GM23338 (cell line): ENCODE data around the gene SLC12A6.

Source experiments
- CREB1 ChIP-seq: fragments of 250-450 bp; sonication (Bioruptor Pico); IDR thresholded peaks from 2 replicates; pipeline ENCODE4 v1.5.0; 2020; ENCODE audit warnings: low read depth, mild to moderate bottlenecking, moderate library complexity
- CTCF ChIP-seq, 2 experiments: fragments of 200-600 bp in 1 of 2; sonication (generic) in 1 of 2; conservative IDR thresholded peaks; 2 replicates each; pipeline versions ENCODE4 v1.5.1 to v1.6.1; 2016 to 2017; ENCODE audit warnings: antibody characterized with exemption in 2 of 2, low read depth in 2 of 2, mild to moderate bottlenecking in 2 of 2, moderate library complexity in 1 of 2
- ETS1 ChIP-seq: IDR thresholded peaks from 2 replicates; pipeline ENCODE4 v1.6.1; 2016; ENCODE audit warnings: antibody characterized with exemption
- EZH2 ChIP-seq: fragments of 200-600 bp; sonication (generic); IDR thresholded peaks from one replicate; pipeline ENCODE4 v1.8.0; 2017; ENCODE audit warnings: antibody characterized with exemption, mild to moderate bottlenecking, low read depth; ENCODE audit not compliant: unreplicated experiment
- EZH2phosphoT487 ChIP-seq: fragments of 200-600 bp; sonication (generic); IDR thresholded peaks from one replicate; pipeline ENCODE4 v1.8.1; 2018; ENCODE audit warnings: antibody characterized with exemption; ENCODE audit not compliant: unreplicated experiment
- JUNB ChIP-seq: IDR thresholded peaks from one replicate; pipeline ENCODE4 v1.6.1; 2016; ENCODE audit warnings: antibody characterized with exemption; ENCODE audit not compliant: unreplicated experiment
- NANOG ChIP-seq: IDR thresholded peaks from 2 replicates; pipeline ENCODE4 v1.6.1; 2016; ENCODE audit warnings: antibody characterized with exemption, borderline replicate concordance
- POLR2AphosphoS5 ChIP-seq: IDR thresholded peaks from 2 replicates; pipeline ENCODE4 v1.6.1; 2016; ENCODE audit warnings: antibody characterized with exemption, low read depth
- STAT1 ChIP-seq: IDR thresholded peaks from one replicate; pipeline ENCODE4 v1.6.1; 2016; ENCODE audit warnings: antibody characterized with exemption; ENCODE audit not compliant: unreplicated experiment
- ZNF114 ChIP-seq: fragments of 250-450 bp; sonication (Bioruptor Pico); IDR thresholded peaks from 2 replicates; pipeline ENCODE4 v1.5.0; 2020; ENCODE audit warnings: mild to moderate bottlenecking, moderate library complexity
- ZNF331 ChIP-seq: fragments of 250-450 bp; sonication (Bioruptor Pico); IDR thresholded peaks from 2 replicates; pipeline ENCODE4 v1.5.0; 2020; ENCODE audit warnings: low read depth, mild to moderate bottlenecking, moderate library complexity
- TF ChIP-seq, protein P1 (sequence below): IDR thresholded peaks from one replicate; pipeline ENCODE4 v1.6.1; 2018; ENCODE audit warnings: antibody characterized with exemption; ENCODE audit not compliant: unreplicated experiment

- TF ChIP-seq CTCF (conservative IDR thresholded peaks at IDR 0.05; ENCODE audit: low read depth in 2 of 2) (no peak), POLR2AphosphoS5 (no peak), EZH2 (no peak), EZH2phosphoT487 (no peak), CREB1 (CRISPR knock-in tag) (no peak), ZNF331 (CRISPR knock-in tag) (no peak), ETS1 (no peak), JUNB (no peak), NANOG (no peak), STAT1 (no peak), ZNF114 (CRISPR knock-in tag) (no peak)
- TF ChIP-seq, protein P1, sequence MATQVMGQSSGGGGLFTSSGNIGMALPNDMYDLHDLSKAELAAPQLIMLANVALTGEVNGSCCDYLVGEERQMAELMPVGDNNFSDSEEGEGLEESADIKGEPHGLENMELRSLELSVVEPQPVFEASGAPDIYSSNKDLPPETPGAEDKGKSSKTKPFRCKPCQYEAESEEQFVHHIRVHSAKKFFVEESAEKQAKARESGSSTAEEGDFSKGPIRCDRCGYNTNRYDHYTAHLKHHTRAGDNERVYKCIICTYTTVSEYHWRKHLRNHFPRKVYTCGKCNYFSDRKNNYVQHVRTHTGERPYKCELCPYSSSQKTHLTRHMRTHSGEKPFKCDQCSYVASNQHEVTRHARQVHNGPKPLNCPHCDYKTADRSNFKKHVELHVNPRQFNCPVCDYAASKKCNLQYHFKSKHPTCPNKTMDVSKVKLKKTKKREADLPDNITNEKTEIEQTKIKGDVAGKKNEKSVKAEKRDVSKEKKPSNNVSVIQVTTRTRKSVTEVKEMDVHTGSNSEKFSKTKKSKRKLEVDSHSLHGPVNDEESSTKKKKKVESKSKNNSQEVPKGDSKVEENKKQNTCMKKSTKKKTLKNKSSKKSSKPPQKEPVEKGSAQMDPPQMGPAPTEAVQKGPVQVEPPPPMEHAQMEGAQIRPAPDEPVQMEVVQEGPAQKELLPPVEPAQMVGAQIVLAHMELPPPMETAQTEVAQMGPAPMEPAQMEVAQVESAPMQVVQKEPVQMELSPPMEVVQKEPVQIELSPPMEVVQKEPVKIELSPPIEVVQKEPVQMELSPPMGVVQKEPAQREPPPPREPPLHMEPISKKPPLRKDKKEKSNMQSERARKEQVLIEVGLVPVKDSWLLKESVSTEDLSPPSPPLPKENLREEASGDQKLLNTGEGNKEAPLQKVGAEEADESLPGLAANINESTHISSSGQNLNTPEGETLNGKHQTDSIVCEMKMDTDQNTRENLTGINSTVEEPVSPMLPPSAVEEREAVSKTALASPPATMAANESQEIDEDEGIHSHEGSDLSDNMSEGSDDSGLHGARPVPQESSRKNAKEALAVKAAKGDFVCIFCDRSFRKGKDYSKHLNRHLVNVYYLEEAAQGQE: no peak
Observed at GRCh38 chr15:34203305-34203704, 134.3 kb downstream of the SLC12A6 start.
